NCI-H146 (cell line): ENCODE measurements around the gene NKAIN1.

Experiments used
- DNase-seq: peaks from one replicate; lab custom pipeline; 2025; lab: John Stamatoyannopoulos, UW

Gene NKAIN1

GRCh38 chr1:31232689-31233088, 7.0 kb downstream of the NKAIN1 start:
- DNase-seq, result no peak

GRCh38 chr1:31231802-31232201, 7.9 kb downstream of the NKAIN1 start:
- no peak for DNase-seq

- no peak for DNase-seq
Measured at GRCh38 chr1:31230378-31230777, 9.3 kb downstream of the NKAIN1 start.

GRCh38 chr1:31228986-31229385, 10.7 kb downstream of the NKAIN1 start:
- no peak for DNase-seq

- peak; percentile 77 for DNase-seq
Measured at GRCh38 chr1:31227891-31228568, 11.7 kb downstream of the NKAIN1 start.

- peak; percentile 19 for DNase-seq
Measured at GRCh38 chr1:31224068-31224467, 15.6 kb downstream of the NKAIN1 start.

GRCh38 chr1:31222176-31222575, 17.5 kb downstream of the NKAIN1 start:
- no peak for DNase-seq

GRCh38 chr1:31221072-31221471, 18.6 kb downstream of the NKAIN1 start:
- DNase-seq, result no peak

GRCh38 chr1:31219489-31219888, 20.2 kb downstream of the NKAIN1 start:
- DNase-seq, result no peak

- no peak for DNase-seq
Measured at GRCh38 chr1:31218705-31219104, 21.0 kb downstream of the NKAIN1 start.

- peak; percentile 57 for DNase-seq
Measured at GRCh38 chr1:31216016-31216415, 23.7 kb downstream of the NKAIN1 start.

GRCh38 chr1:31215065-31215570, 24.6 kb downstream of the NKAIN1 start:
- DNase-seq, result no peak

- no peak for DNase-seq
Measured at GRCh38 chr1:31214316-31215064, 25.2 kb downstream of the NKAIN1 start.

GRCh38 chr1:31208361-31208945, 31.2 kb downstream of the NKAIN1 start:
- no peak for DNase-seq

GRCh38 chr1:31207569-31207968, 32.1 kb downstream of the NKAIN1 start:
- no peak for DNase-seq

- DNase-seq, result no peak
Measured at GRCh38 chr1:31207046-31207445, 32.6 kb downstream of the NKAIN1 start.

GRCh38 chr1:31203215-31203614, 36.5 kb downstream of the NKAIN1 start:
- no peak for DNase-seq

- DNase-seq, result no peak
Measured at GRCh38 chr1:31201931-31202360, 37.7 kb downstream of the NKAIN1 start.

GRCh38 chr1:31199949-31200348, 39.7 kb downstream of the NKAIN1 start:
- DNase-seq, result no peak

- DNase-seq, result no peak
Measured at GRCh38 chr1:31199236-31199790, 40.4 kb downstream of the NKAIN1 start.

GRCh38 chr1:31198600-31198999, 41.1 kb downstream of the NKAIN1 start:
- DNase-seq, result peak; percentile 9

- no peak for DNase-seq
Measured at GRCh38 chr1:31198150-31198549, 41.5 kb downstream of the NKAIN1 start.

- no peak for DNase-seq
Measured at GRCh38 chr1:31196685-31197084, 43.0 kb downstream of the NKAIN1 start.
